PC-9 (cell line): ENCODE data around the gene VWA5B2. TPM values are rescaled to one million over a fixed set of nuclear protein-coding genes. Genes with fewer than 3 reads are reported as not detected.

Experiments used
- BruUV-seq: library from RNA; stranded (reverse); fragments of 400-500 nt; replicated peaks from 2 replicates; lab custom pipeline; 2021; lab: Mats Ljungman, UMichigan
- CTCF ChIA-PET: fragments of 300-600 bp; sonication (Branson Sonifier 250); formaldehyde crosslinking; loops from one replicate; lab custom pipeline; 2022; ENCODE audit warnings: antibody characterized with exemption; lab: Charles Lee
- POLR2A ChIA-PET: fragments of 300-600 bp; sonication (Branson Sonifier 250); formaldehyde crosslinking; loops from one replicate; lab custom pipeline; 2022; ENCODE audit warnings: antibody characterized with exemption; ENCODE audit not compliant: unreplicated experiment; lab: Charles Lee
- DNase-seq, 2 experiments: peaks; one replicate each; pipeline versions ENCODE4 v3.0.0 to v3.0.0-alpha.2; 2015 to 2022; ENCODE audit warnings: mixed read lengths in 1 of 2
- H2AFZ ChIP-seq: fragments of 200-600 bp; sonication (generic); 2 replicates; pipeline ENCODE4 v1.8.1; 2017; ENCODE audit warnings: antibody characterized with exemption
- H3F3A ChIP-seq: fragments of 200-600 bp; sonication (generic); 2 replicates; pipeline ENCODE4 v1.8.1; 2017; ENCODE audit warnings: antibody characterized with exemption, mild to moderate bottlenecking, low read depth; ENCODE audit not compliant: insufficient read depth
- H3K27ac ChIP-seq: fragments of 200-600 bp; sonication (generic); 2 replicates; pipeline ENCODE4 v1.6.1; 2016; ENCODE audit warnings: mixed run types
- H3K27me3 ChIP-seq: fragments of 200-600 bp; sonication (generic); 2 replicates; pipeline ENCODE4 v1.6.1; 2016; ENCODE audit warnings: low read depth, mixed run types; ENCODE audit not compliant: insufficient read depth
- H3K36me3 ChIP-seq: fragments of 200-600 bp; sonication (generic); 2 replicates; pipeline ENCODE4 v1.6.1; 2016; ENCODE audit warnings: low read depth, mixed run types
- H3K4me1 ChIP-seq: fragments of 200-600 bp; sonication (generic); replicated peaks from 2 replicates; pipeline ENCODE4 v1.6.1; 2016; ENCODE audit warnings: mixed run types; ENCODE audit not compliant: insufficient read depth
- H3K4me2 ChIP-seq: fragments of 200-600 bp; sonication (generic); 2 replicates; pipeline ENCODE4 v1.6.1; 2017; ENCODE audit warnings: mixed run types
- H3K4me3 ChIP-seq: fragments of 200-600 bp; sonication (generic); 2 replicates; pipeline ENCODE4 v1.6.1; 2016; ENCODE audit warnings: mixed run types
- H3K79me2 ChIP-seq: fragments of 200-600 bp; sonication (generic); 2 replicates; pipeline ENCODE4 v1.6.1; 2017; ENCODE audit warnings: low read depth, mixed run types
- H3K9me2 ChIP-seq: fragments of 200-600 bp; sonication (generic); 2 replicates; pipeline ENCODE4 v1.8.1; 2017; ENCODE audit warnings: mild to moderate bottlenecking; ENCODE audit not compliant: insufficient read depth
- H3K9me3 ChIP-seq: fragments of 200-600 bp; sonication (generic); 2 replicates; pipeline ENCODE4 v1.8.1; 2016; ENCODE audit warnings: low read depth; ENCODE audit not compliant: insufficient read depth
- H4K20me1 ChIP-seq: fragments of 200-600 bp; sonication (generic); 2 replicates; pipeline ENCODE4 v1.8.1; 2017; ENCODE audit not compliant: insufficient read depth
- CTCF ChIP-seq: fragments of 200-600 bp; sonication (generic); conservative IDR thresholded peaks from 2 replicates; pipeline ENCODE4 v1.6.1; 2017; ENCODE audit warnings: mixed run types, antibody characterized with exemption, mild to moderate bottlenecking, moderate library complexity
- EZH2 ChIP-seq: fragments of 200-600 bp; sonication (generic); IDR thresholded peaks from 2 replicates; pipeline ENCODE4 v1.8.0; 2017; ENCODE audit warnings: antibody characterized with exemption, low read depth
- intact Hi-C: fragments of 100-400 bp; cut with micrococcal nuclease; formaldehyde crosslinking; loops from one replicate; pipeline ENCODE4 v1.10.0; 2022; ENCODE audit not compliant: unreplicated experiment
- total RNA-seq: library from RNA; stranded (reverse); gene quantifications from 2 replicates; pipeline ENCODE4 v1.2.3, GENCODE V29; 2021

The VWA5B2 gene
- total RNA-seq, 1 experiment from 2014 or later, result 0.76 TPM

GRCh38 chr3:184237807-184238206 lies 8.4 kb downstream of the VWA5B2 start:
- Histone ChIP-seq H3K36me3 (0 out of 2 replicates have a peak, but pooled peaks cover 6% of the 10 kb centered on the region), H3K9me3 (no peaks in the 10 kb centered on the region), H3K4me2 (no peak overlapping the region), H4K20me1 (peaks cover 15% of the 10 kb centered on the region), H3K27me3 (0 out of 2 replicates have a peak, but pooled peaks cover 3% of the 10 kb centered on the region), H2AFZ (no peak overlapping the region), H3F3A (peaks cover 23% of the 10 kb centered on the region; the same call in 1 of the 2 replicates), H3K4me1 (peaks cover 17% of the 10 kb centered on the region), H3K27ac (no peak overlapping the region), H3K79me2 (no peaks in the 10 kb centered on the region), H3K9me2 (no peaks in the 10 kb centered on the region), H3K4me3 (no peak overlapping the region)
- intact Hi-C loops, result no loop called here
- no TSS peak for BruUV-seq
- POLR2A ChIA-PET, result interaction anchor here (0.7 kb wide), 1 partner anchor 57 kb away, joined by 6 read pairs; no protein-coding TSS in a partner anchor
- TF ChIP-seq EZH2, result no peak
- TF ChIP-seq CTCF, result no peak
- DNase-seq, result no peak
- CTCF ChIA-PET, result interaction anchor here (0.6 kb wide), 2 partner anchors 61 to 623 kb away, joined by 3 read pairs; no protein-coding TSS in a partner anchor

- Histone ChIP-seq H3K4me1 (peaks cover 17% of the 10 kb centered on the region), H3K9me2 (no peaks in the 10 kb centered on the region), H3K9me3 (no peaks in the 10 kb centered on the region), H3K27me3 (no peaks in the 10 kb centered on the region), H3F3A (peaks cover 29% of the 10 kb centered on the region), H3K4me2 (no peak overlapping the region), H2AFZ (no peak overlapping the region), H4K20me1 (peaks cover 17% of the 10 kb centered on the region), H3K79me2 (no peaks in the 10 kb centered on the region), H3K4me3 (no peak overlapping the region), H3K27ac (no peak overlapping the region), H3K36me3 (0 out of 2 replicates have a peak, but pooled peaks cover 12% of the 10 kb centered on the region)
- no TSS peak for BruUV-seq
- CTCF ChIA-PET, result interaction anchor here (0.6 kb wide), 2 partner anchors 61 to 624 kb away, joined by 3 read pairs; no protein-coding TSS in a partner anchor
- DNase-seq, result no peak
- TF ChIP-seq EZH2 (no peak), CTCF (no peak)
- POLR2A ChIA-PET, result interaction anchor here (0.7 kb wide), 1 partner anchor 57 kb away, joined by 6 read pairs; no protein-coding TSS in a partner anchor
- intact Hi-C loops, result no loop called here
Measured at GRCh38 chr3:184238246-184238818, 8.9 kb downstream of the VWA5B2 start.

GRCh38 chr3:184239221-184239620 lies 9.8 kb downstream of the VWA5B2 start:
- intact Hi-C loops, result no loop called here
- Histone ChIP-seq H3K4me1 (peaks cover 12% of the 10 kb centered on the region; the same call in 1 of the 2 replicates), H3K27me3 (no peaks in the 10 kb centered on the region), H3K4me3 (no peak overlapping the region), H3K79me2 (no peaks in the 10 kb centered on the region), H2AFZ (no peak overlapping the region), H3K4me2 (no peak overlapping the region), H4K20me1 (peaks cover 17% of the 10 kb centered on the region), H3F3A (peaks cover 28% of the 10 kb centered on the region), H3K9me2 (no peaks in the 10 kb centered on the region), H3K27ac (no peak overlapping the region), H3K36me3 (0 out of 2 replicates have a peak, but pooled peaks cover 19% of the 10 kb centered on the region), H3K9me3 (no peaks in the 10 kb centered on the region)
- DNase-seq, result no peak
- no TSS peak for BruUV-seq
- TF ChIP-seq CTCF (no peak), EZH2 (no peak)
- CTCF ChIA-PET, result no interaction called here
- POLR2A ChIA-PET, result no interaction called here
